GDM1 (cell line): ENCODE measurements around the gene PPP6R1.

ENCODE experiments used
- DNase-seq: peaks from one replicate; lab custom pipeline; 2025; lab: John Stamatoyannopoulos, UW

PPP6R1 gene

DNA sequence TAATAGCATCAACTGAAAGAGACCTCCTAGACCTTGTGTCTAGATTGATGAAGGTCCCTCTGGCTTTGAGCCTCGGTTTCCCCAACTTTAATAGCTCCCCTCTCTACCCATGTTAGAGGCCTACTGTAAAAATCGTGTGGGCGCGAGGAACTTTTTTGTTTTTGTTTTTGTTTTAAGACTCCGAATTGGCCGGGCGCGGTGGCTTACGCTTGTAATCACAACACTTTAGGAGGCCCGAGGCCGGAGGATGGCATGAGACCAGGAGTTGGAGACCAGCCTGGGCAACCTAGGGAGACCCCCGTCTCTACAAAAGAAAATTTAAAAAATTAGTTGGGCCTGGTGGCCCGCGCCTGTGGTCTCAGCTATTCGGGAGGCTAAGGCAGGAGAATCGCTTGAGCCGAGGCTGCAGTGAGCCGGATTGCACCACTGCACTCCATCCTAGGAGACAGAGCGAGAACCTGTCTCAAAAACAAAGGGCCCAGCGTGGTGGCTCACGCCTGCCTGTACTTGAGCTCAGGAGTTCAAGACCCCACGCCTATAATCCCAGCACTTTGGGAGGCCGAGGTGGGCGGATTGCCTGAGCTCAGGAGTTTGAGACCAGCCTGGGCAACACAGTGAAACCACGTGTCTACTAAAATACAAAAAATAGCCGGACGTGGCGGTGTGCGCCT is 858 bp upstream of the PPP6R1 start:
- no peak for DNase-seq

DNA sequence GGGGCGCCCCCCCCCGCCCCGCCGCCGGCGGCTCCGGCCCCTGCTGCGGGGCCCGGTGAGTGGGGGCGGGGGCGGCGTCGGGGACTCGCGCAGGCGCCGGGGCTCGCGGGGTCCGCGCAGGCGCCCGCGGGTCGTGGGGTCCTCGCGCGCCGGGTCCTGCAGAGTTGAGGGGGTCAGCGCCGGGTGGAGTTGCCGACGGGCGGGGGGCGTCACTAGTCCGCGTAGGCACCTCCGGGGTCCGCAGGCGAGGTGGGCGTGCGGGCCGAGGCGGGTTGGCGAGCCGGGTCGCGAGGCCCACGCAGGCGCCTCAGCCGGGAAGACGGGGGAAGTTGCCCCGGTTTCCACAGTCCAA is 365 bp downstream of the PPP6R1 start:
- DNase-seq, result peak; percentile 36

DNA sequence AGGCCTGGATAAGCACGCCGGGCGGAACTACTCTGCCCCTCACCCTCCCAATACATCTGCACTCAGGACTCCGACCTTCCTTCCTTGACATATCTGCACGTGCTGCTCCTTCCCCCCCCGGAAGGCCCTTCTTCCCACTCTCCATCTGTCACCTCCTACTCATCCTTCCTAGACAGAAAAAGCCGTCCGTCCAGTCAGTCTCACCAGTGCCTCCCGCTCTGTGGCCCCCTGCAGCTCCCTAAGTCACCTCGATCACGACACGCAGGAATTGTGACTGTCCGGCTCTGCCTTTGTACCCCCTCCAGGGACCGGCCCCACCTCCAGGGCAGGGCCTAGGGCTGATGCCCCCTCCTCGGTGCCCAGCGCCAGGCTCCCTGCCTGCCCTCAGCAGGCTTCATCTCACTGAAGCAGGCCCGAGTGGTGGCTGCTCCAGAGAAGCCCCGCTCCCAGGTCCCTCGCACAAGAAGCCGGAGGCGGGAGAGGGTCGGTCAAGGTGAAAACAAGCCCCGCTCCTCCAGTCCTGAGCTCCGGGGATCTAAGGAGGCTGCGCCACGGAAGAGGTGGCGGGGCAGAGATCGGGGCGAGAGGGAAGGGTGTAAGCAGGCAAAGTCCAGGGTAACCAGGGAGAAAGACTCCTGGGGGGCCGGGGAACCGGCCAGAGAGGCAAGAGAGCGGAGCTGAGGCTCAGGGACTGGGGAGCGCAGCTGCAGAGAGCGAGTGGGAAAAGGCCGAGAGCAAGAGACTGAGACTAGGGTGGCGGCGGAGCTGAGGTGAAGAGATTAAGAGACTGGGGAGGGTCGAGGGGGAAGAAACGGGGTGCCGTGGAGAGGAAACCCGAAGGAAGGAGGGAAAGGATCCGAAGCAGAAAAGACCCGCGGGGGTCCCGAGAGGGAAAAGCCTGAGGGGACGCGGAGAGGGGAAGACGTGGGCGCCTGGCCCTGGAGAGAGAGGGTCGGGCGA is 1.1 kb downstream of the PPP6R1 start:
- no peak for DNase-seq

DNA sequence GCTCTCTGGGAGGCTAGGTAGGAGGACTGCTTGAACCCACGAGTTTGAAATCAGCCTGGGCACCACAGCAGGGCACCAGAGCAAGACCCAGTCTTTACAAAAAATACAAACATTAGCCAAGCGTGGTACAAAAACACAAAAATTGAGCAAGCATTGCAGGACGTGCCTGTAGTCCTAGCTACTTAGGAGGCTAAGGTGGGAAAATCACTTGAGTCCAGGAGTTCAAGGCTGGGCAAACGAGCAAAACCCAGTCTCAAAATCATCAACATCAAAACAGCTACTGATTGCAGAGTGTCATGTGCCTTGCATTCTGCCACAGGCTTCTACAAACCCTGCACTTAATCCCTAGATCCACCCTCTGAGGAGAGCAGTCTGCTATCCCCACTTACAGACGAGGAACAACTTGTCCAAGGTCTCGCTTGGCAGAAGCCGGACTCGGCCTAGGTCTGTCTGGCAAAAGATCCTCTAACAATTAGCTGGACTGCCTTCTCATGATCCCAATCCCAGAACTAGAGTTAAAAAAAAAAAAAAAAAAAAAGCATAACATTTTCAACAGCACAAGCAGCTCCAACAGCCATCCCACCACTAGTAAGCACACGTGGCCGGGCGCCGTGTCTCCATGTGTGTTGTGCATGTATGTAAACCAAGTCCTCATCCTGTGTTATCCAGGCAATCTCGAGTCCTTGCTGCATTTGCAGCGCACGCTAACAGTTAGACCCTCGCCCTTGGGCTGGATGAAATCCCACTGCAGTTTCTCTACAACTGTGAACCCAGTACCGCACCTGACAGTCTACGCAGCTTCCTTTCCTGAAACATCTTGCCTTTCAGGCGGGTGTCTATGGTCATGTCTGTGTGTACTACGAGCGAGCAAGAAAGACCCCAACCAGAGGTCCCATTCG is 2.0 kb downstream of the PPP6R1 start:
- DNase-seq, result no peak

DNA sequence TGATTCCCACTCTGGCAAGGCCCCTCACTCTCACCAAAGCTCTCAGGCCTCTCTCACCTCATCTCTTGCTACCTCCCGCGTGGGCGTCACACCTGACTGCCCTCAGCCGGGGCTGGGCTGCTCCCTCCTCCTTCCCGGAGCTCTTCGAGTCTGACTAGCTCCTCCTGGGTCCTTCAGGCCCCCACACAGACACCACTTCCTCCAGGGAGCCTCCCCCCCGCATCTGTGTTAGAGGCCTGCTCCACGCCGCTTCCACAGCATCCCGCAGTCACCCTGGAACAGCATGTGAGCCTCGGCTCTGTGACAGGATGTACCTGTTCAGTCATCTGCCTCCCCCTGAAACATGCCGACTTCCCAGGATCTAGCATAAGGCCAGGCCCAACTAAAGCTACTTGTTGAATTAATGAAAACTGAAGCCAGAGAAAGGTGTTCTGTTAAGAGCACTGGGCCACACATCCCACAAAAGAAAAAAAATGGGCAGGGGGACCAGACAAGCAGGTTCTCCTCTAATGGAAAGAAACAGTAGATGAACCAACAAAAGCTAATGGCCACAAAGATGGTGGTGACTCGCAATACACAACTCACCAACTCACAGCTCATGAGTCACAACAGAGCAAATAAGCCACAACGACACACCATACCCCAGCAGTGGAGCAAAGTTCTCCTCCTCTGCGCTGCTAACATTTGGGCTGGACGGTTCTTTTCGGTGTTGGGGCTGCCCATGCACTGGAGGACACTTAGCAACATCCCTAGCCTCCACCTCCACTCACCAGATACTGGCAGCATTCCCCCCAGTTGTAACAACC is 3.0 kb downstream of the PPP6R1 start:
- DNase-seq, result peak; percentile 52

DNA sequence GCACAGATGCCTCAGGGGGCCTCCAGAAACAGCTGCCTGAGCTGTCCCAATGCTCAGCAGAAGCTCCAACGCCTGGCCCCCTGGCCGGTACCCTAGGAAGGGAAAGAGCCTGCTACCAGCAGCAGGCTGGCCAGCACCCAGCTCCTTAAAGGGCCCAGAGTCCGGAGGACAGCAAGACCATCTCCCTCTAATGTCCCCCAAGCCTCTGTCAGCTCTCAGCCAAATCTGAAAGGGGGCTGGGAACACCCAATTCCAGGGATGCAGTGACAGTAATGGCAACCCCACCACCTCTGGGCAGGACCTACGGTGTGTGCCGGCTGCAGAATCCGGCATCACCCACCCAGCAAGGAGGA is 4.2 kb downstream of the PPP6R1 start:
- no peak for DNase-seq

DNA sequence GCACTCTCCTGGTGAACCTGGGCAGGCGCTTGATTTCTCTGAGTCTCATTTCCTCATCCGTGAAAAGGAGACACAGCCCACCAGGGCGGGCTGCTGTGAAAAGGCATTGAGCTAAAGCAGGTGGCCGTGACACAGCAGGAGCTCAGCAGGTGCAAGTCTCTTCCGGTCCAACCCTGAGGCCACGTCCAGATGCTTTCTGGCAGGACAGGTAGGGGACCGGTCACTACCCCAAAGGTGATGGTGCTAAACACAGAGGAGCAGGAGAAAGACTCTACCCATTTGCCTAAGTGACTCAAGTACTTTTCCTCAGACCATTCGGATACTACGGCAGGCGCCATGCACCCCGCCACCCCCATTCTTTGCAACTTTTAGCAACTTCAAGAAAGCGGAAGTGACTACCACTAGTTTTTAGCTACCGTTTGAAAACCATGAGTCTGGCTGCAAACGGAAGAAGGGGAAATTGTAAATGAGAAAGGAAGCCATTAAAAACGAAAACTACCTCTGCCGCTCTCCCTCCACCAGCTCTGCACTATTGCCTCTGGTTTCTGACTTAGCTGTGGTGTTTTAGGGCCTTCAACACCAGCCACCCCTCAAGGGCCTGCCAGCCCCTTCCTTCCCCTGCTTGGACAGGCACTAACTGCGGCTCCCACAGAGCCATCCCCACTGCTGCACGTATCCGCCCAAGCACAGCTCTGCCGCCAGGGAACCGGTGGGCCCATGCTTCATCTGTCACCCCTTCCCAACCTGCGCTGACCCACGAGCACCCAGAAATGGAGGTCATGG is 4.8 kb downstream of the PPP6R1 start:
- DNase-seq, result peak; percentile 82

DNA sequence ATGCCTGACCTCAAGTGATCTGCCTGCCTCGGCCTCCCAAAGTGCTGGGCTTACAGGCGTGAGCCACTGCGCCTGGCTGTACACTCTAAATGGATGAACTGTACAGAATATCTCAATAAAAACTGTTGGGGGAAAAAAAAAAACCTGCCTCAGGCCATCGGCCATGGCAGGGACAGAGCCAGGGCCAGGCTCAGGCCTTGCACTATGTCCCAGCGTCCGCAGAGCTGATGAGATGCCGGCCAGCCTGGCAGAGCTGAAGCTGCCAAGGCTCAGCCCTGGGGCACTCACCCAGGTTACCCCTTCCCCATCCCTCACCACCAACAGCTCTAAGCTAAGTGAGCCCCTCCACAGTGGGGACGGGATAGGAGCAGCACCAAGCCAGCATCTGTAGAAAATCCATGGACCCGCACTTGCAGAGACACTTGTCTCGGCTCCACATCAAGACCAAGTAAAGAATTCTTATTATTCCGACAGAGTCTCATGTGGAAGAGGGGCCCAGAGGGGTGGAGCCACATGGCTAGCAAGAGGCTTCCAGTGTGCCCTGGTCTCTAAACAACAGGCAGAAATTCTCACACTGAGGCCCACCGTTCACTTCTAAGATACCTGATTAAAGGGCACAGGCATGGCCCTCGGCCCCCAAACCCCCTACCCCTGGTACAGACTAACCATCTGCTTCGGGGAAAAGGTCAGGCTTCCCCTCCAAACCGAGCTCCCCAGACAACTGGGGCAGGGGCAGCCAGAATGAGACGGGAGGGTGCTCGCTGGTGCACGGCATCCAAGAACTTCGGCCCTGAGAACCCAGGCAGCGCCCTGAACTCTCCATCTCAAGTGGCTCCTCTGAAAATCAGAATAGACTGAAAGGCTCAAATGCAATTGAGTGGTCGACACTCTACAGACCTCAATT is 5.8 kb downstream of the PPP6R1 start:
- DNase-seq, result no peak

DNA sequence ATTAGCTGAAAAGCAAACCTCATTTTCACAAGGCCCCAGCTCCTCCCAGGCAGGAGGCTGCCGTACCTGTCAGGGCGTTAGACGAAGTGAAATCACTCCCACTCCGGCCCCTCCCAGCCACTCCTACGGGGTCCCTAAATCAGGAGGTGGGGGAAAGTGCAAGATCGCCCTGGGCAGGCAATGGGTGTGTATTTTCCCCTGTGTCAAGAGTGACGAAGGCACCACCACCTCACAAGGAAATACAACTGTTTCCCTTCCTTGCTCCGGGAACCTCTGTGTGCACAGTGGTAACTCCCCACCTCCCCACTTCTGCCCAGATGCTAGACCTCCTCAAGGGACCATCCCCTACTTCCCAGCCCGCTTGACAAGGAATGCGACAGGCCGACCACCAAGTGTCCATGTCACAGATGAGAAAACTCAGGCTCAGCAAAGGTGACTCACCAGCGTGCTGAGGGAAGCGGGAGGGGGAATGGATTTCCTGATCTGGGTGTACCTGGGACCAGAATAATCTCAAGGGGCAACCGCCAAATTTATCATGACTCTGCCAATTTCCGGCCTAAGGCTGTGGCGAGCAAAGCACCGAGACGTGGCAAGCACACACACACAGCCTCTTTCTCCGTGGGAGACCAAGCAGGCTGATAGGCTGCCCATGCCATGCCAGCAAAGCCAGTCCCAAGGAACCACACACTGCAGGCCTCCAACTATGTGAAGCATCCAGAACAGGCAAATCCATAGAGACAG is 7.3 kb downstream of the PPP6R1 start:
- peak; percentile 91 for DNase-seq

DNA sequence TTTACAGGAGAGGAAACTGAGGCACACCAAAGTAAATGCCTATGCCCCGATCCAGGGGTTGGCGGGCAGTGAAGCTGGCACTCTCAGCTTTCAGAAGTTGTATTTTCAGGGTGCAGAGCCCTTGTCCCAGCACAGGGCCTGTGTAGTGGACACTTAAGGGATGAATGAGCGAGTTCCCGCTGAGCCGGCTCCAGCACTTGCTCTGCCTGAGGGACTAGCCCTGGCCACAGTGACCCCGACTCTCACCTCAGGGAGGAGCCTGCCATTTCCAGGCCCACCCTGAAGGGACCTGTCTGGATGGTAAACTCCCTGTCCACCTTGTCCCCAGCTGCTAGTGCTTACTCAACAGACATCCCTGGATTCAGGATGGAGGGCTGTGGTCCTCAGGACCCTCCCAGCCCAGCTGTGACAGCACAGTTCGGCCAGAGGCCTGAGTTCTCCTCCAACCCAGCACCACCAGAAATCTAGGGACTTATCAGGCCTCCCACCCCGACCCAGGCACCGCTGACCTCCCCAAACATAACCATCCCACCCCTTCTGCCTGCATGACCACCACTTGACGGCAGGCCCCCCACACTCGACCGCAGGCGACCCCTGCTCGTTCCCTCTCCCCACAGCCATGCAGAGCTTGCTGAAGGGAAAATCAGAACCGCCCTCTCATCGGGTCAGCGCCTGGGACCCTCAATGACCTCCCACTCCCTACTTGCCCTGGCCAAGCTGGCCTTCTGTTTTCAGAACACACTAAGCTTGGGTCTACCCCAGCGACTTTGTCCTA is 8.4 kb downstream of the PPP6R1 start:
- DNase-seq, result no peak

DNA sequence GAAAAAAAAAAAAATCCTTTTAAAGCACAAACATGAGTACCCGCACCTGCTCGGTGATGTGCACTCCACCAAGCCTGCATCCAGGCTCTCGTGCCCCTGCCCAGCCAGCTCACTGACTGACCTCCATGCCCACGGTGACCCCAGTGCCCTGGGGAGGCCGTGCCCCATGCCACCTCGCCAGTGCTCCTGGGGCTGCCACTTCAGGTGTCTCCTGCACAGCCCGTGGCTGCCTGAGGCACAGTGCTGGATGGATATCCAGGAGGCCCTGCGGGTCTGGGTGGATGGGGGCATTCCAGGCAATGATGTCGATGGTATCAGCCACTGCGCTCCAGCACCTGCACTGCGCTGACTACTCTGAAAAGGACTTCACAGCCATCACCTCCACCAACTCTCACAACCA is 9.0 kb downstream of the PPP6R1 start:
- DNase-seq, result no peak

DNA sequence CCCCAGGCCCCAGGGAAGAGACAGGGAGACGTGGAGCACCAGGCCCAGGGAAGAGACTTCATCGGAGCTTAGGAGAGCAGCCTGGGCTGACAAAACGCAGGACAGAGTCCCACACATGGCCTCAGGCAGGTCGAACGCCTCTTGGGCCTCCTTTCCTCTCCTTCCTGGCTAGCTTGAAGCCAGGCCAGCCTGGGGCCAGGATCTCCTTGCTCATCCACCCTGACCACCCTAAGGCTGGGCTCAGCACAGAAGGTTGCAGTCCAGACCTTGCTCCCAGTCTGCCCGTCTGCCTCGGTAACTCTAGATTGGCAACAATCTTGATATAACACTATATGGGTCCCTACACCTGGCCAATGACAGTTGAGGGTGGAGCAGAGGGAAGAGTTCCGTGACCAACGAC is 10.1 kb downstream of the PPP6R1 start:
- DNase-seq, result no peak

DNA sequence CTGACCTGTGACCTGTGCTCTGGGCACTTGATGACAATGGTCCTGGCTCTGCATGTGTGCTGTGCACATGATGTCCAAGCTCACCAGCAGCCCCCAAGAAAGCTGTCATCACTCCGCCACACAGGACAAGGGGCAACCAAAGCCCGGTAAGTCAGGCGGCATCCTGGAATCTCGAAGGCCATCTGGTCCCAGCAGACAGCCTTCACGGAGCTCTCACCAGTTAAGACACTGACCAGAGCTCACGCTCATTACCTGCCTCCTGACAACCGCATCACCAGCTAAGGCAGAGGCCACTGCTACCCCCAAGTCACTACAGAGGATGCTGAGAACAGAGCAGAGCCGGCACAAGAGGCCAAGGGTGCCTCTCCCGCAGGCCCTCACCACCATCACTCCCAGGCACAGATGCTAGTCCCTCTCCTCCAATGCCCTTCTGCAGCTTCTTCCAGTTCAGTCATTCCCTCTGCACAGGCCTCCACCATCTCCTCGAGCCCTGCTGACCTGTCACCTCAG is 10.6 kb downstream of the PPP6R1 start:
- DNase-seq, result no peak

DNA sequence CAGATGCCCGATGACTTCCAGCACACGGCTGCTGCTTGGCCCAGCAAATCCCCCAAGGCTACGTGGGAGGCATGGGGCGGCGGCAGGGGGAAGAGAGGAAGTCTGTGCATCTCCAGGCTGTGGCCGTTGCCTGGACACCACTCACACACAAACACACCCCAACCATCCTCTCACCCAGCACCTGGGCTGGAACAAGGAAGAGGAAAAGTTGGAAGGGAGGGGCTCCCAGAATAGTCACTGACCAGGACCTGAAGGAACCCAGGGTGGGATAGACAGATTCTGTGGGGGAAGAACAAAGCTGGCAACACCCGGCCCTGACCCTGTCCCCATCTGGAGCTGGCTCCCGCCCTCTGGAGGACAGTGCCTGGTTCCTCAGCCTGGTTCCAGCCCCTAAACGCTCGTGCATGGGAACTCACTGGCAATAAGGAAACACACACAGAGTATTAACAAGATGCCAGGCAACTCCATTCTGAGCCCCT is 11.2 kb downstream of the PPP6R1 start:
- DNase-seq, result no peak

DNA sequence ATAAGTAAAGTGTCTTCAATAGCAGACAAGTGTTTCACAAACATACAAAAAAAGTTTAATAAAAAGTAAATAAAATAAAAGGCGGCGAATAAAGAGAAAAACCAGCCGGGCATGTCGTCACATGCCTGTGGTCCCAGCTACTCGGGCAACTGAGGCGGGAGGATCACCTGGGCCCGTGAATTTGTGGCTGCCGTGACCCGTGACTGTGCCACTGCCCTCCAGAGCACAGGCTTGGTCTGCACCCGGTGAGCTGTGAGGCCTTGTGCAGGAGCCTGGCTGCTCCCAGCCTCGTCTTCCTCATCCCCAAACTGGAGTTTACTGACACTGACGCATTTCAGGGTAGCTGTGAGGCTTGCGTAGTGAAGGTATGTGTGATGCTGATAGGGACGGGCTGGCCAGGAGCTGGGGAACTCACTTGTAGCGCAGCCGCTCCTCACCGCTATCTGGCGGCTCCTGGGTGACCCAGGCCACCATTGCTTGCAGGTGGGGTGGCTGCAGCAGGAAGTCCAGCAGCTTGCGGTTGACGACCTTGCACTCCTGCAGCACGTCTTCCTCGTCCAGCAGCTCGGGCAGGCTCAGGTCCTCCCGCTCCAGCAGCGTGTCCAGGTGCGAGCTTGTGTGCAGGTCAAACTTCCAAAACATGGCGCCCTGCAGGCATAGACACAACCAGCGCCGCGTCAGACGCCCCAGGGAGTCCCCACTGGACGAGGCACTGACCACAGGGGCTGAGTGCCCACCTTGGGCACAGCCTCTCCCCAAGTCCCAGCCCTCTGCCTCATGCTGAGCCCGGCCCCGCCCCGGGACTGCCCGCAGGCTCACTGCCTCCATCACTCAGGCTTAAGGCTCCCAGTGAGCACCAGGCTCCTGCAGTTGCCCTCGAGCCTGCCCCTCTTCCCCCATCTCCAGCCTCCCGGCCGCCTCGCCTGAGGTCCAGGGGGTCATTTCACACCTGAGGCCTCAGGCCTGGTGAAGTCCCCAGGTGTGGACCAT is 12.1 kb downstream of the PPP6R1 start:
- DNase-seq, result no peak

DNA sequence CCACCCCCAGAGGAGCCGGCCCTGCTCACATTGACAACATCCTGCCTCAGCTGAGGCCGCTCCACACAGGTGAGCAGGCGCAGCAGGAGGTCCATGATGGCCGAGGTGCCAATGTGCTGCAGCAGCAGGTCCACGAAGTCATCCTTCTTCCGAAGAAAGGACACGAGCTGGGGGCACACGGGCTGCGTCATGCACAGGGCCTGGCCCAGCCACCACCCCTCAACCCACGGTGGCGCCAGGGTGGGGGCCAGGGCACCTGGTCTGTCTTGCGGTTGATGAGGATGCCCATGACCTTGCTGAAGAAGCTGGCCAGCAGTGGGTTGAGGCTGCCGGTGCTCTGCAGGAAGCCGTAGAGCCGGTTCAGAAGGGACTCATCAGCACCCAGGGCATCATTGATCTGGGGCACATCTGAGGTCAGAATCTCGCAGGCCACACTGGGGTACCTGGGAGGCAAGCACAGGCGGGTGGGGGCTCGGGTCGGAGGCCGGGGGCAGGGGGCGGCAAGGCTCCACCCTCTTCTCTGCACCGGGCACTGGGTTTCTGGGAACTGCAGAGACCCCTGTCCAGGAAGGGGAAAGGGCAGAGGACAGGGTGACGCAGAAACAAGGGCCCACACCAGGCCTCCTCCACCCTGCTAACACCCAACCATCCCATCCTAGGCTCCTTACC is 13.4 kb downstream of the PPP6R1 start:
- DNase-seq, result no peak
